ENCODE measurements around the gene IGF1.

IGF1 gene

DNA sequence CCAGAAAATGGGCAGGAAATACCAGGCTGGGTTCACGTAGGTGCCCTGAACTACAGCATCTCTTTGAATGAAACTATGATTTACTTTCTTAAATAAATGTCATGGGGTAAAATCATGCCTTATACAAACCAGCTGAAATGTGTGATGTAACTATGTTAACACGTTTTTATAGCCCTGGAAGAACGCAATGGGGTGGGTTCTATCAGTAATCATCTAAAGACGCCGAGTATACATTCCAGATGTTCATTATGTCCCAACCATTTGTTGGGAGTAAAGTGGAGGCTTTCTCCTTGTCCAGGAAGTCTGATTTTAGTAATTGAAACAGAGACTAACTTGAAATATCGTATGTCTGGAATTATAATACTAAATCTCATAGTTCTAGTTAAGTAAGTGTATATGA is 16.2 kb upstream of the IGF1 start:
- no peak for TF ChIP-seq POLR2AphosphoS5 (IDR thresholded peaks at IDR 0.05; ENCODE audit: low read depth, low read length)
- TF ChIP-seq POLR2A (IDR thresholded peaks at IDR 0.05; ENCODE audit: low read depth, low read length): no peak
- no peak for TF ChIP-seq TAF1 (IDR thresholded peaks at IDR 0.05; ENCODE audit: borderline replicate concordance, low read depth, low read length)
- DNase-seq (ENCODE audit: insufficient read length): no peak
- no peak for FAIRE-seq

DNA sequence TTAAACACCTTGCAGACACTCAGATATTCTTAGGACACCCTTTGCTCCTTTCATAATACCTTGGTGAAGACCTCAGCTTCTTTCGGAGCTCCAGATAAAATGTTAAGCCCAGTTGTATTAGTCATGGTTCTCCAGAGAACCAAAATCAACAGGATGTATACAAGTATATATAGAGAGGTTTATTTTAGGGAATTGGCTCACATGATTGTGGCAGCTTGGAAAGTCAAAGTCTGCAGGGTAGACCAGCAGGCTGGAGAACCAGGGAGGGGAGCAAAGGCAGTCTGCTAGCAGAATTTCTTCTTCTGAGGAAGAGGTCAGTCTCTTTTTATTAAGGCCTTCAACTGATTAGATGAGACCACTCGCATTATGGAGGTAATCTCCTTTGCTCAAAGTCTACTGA is 6.9 kb upstream of the IGF1 start:
- FAIRE-seq (no peak), DNase-seq (ENCODE audit: insufficient read length) (no peak)
- TF ChIP-seq TAF1 (IDR thresholded peaks at IDR 0.05; ENCODE audit: borderline replicate concordance, low read depth, low read length) (no peak), POLR2A (IDR thresholded peaks at IDR 0.05; ENCODE audit: low read depth, low read length) (no peak), POLR2AphosphoS5 (IDR thresholded peaks at IDR 0.05; ENCODE audit: low read depth, low read length) (no peak)

DNA sequence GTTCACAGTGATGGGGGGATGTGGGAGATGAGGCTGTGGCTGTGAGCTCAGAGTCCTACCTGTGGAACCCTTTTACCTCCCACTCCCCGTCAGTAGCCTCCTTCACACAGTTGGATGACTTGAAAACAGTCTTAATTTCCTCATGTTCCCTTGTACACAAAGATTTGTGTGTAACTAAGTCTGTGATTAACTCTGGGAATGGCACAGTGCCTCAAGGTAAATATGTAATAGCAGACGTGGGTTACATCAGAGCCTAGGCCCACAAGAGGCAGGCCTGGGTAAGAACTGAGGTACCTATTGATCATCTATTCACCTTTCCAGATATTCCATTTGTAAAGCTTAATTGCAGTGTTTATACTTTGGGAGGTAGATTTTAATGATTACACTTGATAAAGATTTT is 5.8 kb upstream of the IGF1 start:
- FAIRE-seq (no peak), DNase-seq (ENCODE audit: insufficient read length) (no peak)
- TF ChIP-seq POLR2AphosphoS5 (IDR thresholded peaks at IDR 0.05; ENCODE audit: low read depth, low read length): no peak
- no peak for TF ChIP-seq POLR2A (IDR thresholded peaks at IDR 0.05; ENCODE audit: low read depth, low read length)
- TF ChIP-seq TAF1 (IDR thresholded peaks at IDR 0.05; ENCODE audit: borderline replicate concordance, low read depth, low read length): no peak

DNA sequence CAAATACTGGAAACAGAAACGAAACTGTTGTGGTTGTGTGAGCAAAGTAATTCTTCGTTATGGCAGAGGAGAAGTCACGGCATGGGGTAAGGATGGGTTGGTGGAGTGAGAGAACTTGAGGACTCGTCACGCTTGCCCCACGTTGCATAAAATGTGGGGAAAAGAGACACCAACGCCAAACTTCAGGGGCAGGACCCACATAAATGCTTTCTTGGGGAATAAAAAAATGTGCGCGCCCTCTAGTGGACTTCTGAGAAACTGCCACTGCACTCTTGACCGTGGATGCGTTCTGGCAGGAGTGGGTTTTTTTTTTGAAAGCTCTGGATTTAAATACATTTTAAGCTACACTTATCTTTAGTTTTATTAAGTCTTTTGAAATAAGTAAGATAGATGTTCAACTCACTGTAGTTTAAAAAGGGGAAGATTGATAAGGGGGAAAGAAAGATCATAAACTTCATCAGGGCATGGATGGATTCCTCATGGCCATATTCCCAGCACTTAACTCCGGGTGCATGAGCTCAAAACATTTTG is 4.1 kb upstream of the IGF1 start:
- FAIRE-seq: peak; percentile 91
- peak; percentile 27 for DNase-seq (ENCODE audit: insufficient read length)
- TF ChIP-seq TAF1 (IDR thresholded peaks at IDR 0.05; ENCODE audit: borderline replicate concordance, low read depth, low read length) (peak; percentile 54; the same call in 1 of the 2 replicates), POLR2A (IDR thresholded peaks at IDR 0.05; ENCODE audit: low read depth, low read length) (peak; percentile 56; the same call in 1 of the 2 replicates), POLR2AphosphoS5 (IDR thresholded peaks at IDR 0.05; ENCODE audit: low read depth, low read length) (peak; percentile 83)

DNA sequence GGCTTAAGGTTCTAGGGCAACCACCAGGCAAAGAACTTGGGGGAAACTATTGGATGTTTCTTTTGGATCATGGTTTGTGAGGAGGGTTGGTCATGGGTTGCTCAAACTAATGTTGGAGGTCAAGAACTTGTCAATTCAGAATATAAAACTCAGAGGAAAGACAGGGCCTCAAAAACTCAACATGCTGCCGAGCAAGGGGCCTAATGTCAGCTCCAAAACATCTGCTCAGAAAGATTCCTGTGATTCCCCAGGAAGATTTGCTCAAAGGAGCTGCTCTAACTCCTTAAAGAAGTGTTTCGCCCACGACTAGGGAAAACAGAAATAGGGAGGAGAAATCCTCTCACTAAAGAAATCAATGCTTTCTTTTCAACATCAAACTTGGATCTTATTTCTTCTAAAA is 3.7 kb upstream of the IGF1 start:
- TF ChIP-seq POLR2AphosphoS5 (IDR thresholded peaks at IDR 0.05; ENCODE audit: low read depth, low read length) (peak; percentile 32), TAF1 (IDR thresholded peaks at IDR 0.05; ENCODE audit: borderline replicate concordance, low read depth, low read length) (no peak)
- DNase-seq (ENCODE audit: insufficient read length) (no peak), FAIRE-seq (no peak)

DNA sequence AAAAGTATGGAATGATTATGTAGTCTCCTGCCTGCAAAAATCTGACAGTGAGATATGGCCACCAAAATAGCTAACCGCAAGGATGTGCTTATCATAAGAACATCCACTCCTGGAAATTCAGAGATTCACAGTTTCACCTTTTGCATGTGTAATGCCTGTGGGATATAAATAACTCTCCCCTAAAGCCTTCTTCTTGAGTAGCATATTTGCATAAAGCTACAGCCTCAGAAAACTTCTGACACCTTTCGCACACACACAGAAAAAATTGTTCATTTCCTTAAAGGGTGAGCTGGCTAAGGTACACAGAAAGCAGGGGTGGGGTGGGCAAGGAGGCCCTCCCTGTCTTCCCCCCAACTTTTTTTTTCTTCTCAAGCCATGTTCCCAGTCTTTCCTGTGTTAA is 3.1 kb upstream of the IGF1 start:
- TF ChIP-seq TAF1 (IDR thresholded peaks at IDR 0.05; ENCODE audit: borderline replicate concordance, low read depth, low read length) (peak; percentile 67; the same call in 1 of the 2 replicates), POLR2A (IDR thresholded peaks at IDR 0.05; ENCODE audit: low read depth, low read length) (peak; percentile 69), POLR2AphosphoS5 (IDR thresholded peaks at IDR 0.05; ENCODE audit: low read depth, low read length) (peak; percentile 82)
- no peak for DNase-seq (ENCODE audit: insufficient read length)
- FAIRE-seq: peak; percentile 93

DNA sequence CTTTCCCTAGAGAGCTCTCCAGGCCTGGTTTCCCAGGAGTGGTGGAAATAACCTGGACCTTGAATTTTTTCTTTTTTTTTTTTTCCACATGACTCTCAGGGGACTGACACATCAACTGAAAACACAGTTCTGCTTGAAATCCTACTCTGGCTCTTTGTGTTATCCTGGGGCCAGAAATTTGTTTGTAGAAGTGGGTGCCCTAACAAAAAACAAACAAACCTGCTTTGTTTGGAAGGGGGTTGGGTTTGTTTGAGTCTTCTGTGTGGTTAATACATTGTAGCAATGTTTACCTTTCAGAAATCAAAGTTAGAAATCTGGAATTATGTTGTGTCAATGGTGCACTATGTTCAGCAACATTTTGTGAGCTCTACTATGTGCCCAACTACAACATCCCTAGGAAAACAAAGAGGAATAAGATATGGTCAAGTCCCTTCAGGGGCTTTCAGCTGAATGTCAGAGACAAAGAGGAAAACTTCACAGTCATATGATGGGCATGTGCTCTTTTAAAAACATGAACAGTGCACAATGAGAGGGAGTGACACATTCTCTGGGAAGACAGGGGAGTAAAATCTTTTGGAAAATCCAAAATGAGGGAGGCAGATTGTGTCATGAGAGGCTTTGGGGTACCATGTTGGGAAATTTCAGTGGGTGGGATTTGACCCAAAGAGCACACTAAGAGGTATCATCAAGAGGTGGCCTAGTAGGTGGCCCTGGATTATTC is 1.5 kb upstream of the IGF1 start:
- FAIRE-seq (peak; percentile 85), DNase-seq (ENCODE audit: insufficient read length) (no peak)
- TF ChIP-seq POLR2A (IDR thresholded peaks at IDR 0.05; ENCODE audit: low read depth, low read length) (no peak), TAF1 (IDR thresholded peaks at IDR 0.05; ENCODE audit: borderline replicate concordance, low read depth, low read length) (no peak), POLR2AphosphoS5 (IDR thresholded peaks at IDR 0.05; ENCODE audit: low read depth, low read length) (no peak)

DNA sequence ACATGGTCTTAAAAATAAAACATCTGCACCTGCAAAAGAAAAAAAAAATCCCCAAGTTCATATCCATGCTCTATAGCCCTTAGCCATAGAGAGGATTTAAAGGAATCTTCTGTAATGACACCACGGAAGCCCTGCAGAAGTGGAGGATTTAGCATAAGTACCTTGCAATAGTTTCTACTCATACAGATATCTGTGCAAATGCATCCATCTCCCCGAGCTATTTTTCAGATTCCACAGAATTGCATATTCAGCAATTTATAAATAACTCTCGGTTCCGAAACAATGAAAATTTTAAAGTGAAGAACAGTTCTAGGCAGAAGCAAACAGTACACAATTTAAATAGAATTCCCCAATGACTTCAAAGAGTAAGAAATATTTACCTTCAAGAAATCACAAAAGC is 424 bp downstream of the IGF1 start:
- no peak for DNase-seq (ENCODE audit: insufficient read length)
- TF ChIP-seq POLR2A (IDR thresholded peaks at IDR 0.05; ENCODE audit: low read depth, low read length) (no peak), POLR2AphosphoS5 (IDR thresholded peaks at IDR 0.05; ENCODE audit: low read depth, low read length) (no peak), TAF1 (IDR thresholded peaks at IDR 0.05; ENCODE audit: borderline replicate concordance, low read depth, low read length) (no peak)
- no peak for FAIRE-seq

DNA sequence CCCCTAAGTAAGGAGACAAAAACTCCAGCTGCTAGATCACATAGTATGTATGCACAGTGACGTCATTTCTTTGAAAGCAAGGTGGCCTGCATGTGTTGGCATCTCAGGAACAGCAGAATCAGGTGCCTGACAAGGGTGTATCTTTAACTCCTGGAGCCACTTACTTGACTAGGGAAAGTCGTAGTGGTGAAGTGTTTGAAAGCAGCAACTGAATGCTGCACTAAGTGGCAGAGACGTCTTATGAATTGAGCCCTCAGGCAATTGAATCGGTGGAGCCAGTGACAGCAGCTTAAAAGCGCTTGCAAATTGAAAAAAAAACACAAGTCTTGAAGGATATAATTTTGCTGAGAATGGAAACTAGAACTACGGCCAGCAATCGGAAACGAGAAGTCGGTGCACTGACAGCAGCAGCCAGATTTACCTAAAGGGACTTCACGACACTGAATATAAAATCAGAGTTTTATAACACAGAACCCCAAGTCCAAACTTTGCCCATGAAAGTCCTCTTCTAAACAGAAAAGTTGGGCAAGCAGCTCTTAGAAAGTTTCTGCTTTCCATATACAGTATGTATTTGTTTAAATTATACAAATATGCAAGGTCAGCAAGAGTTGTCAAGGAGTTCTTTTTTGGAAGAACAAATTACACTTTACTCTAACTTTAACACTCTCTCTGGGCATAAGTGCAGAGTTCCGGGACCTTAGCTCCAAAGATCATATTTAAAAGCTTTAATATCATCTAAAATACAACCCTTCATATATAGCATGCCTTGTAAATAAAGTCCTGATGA is 1.1 kb downstream of the IGF1 start:
- FAIRE-seq (peak; percentile 36), DNase-seq (ENCODE audit: insufficient read length) (no peak)
- TF ChIP-seq POLR2AphosphoS5 (IDR thresholded peaks at IDR 0.05; ENCODE audit: low read depth, low read length) (no peak; the same call in 1 of the 2 replicates), POLR2A (IDR thresholded peaks at IDR 0.05; ENCODE audit: low read depth, low read length) (no peak), TAF1 (IDR thresholded peaks at IDR 0.05; ENCODE audit: borderline replicate concordance, low read depth, low read length) (no peak; the same call in 1 of the 2 replicates)

DNA sequence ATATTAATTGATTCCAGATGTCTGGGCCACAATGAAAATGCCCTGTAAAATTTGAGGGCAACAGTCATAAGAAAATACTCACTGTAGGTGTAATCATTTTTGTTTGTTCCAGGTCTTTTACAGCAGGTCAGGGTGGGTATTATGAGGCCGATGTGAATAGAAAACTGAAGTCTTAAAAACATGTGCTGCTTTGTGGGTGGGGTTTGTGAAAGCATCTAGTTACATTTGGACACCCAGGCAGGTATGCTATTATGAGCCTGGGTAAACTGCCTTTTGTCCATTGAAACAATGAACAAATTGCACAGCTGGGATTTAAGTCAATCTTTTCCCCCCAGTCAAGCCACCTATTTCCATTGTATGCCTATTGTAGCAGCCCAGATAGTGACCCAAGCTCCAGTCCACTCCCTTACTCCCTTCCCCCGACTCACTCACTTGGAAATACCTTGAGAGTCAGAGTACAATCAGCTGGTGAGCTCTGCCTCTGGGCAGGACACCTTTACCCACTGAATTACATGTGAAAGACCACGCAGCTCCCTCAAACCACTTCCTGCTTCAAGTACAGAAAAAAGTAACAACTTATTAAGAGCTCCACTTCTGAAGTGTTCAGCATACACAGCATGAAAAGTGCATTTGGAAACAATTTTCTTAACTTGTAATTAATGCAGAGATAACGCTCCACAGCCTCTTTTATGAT is 1.8 kb downstream of the IGF1 start:
- FAIRE-seq (peak; percentile 96), DNase-seq (ENCODE audit: insufficient read length) (peak; percentile 25)
- TF ChIP-seq POLR2AphosphoS5 (IDR thresholded peaks at IDR 0.05; ENCODE audit: low read depth, low read length) (no peak; the same call in 1 of the 2 replicates), TAF1 (IDR thresholded peaks at IDR 0.05; ENCODE audit: borderline replicate concordance, low read depth, low read length) (no peak), POLR2A (IDR thresholded peaks at IDR 0.05; ENCODE audit: low read depth, low read length) (peak; percentile 33; the same call in 1 of the 2 replicates)

DNA sequence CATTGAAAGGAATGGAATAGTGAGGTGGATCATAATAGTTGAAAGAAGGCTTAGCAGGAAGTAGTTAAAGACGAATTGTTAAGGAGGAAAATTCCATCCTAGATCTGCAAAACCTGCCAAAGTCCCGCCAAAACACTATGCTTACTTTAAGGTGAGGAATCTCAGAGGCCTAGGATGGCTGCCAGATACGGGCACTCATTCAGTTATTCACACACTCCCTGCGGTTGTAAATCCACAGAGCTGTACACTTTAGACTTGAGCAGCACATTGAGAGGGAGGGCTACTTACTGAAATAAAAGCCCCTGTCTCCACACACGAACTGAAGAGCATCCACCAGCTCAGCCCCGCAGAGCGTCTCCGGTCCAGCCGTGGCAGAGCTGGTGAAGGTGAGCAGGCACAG is 5.0 kb downstream of the IGF1 start:
- TF ChIP-seq TAF1 (IDR thresholded peaks at IDR 0.05; ENCODE audit: borderline replicate concordance, low read depth, low read length): no peak
- no peak for TF ChIP-seq POLR2AphosphoS5 (IDR thresholded peaks at IDR 0.05; ENCODE audit: low read depth, low read length)
- no peak for TF ChIP-seq POLR2A (IDR thresholded peaks at IDR 0.05; ENCODE audit: low read depth, low read length)
- FAIRE-seq (no peak), DNase-seq (ENCODE audit: insufficient read length) (no peak)
